Measurements from ENCODE around the gene FHIT.

DNA sequence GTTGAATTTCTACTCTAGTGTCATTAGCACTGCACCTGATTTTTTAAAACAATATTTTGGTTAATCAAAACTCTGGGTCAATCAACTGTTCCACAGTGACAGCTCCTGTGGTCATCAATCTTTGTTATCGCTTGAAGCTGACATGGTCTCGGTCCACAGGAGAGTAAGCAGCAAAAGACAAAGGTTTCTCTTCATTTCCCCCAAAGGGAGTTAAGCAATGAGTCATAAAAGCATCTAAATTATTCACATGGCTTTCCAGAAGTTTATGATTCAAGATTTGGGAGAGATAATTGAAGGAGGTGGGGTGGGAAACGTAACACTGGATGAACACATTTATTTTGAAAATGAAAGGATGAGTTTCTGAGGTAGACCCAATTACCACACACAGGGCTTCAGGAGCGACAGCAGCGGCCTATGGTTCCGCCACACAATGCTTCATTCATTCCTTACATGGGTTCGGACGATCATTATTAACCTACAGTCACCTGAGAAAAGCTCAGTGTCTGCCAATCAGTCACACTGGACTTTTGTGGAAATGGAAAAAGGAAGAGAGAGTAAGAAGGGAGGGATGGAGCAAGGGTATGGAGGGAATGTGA is 505.1 kb downstream of the FHIT start:
- TF ChIP-seq, protein P1, sequence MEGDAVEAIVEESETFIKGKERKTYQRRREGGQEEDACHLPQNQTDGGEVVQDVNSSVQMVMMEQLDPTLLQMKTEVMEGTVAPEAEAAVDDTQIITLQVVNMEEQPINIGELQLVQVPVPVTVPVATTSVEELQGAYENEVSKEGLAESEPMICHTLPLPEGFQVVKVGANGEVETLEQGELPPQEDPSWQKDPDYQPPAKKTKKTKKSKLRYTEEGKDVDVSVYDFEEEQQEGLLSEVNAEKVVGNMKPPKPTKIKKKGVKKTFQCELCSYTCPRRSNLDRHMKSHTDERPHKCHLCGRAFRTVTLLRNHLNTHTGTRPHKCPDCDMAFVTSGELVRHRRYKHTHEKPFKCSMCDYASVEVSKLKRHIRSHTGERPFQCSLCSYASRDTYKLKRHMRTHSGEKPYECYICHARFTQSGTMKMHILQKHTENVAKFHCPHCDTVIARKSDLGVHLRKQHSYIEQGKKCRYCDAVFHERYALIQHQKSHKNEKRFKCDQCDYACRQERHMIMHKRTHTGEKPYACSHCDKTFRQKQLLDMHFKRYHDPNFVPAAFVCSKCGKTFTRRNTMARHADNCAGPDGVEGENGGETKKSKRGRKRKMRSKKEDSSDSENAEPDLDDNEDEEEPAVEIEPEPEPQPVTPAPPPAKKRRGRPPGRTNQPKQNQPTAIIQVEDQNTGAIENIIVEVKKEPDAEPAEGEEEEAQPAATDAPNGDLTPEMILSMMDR (IDR thresholded peaks at IDR 0.05; ENCODE audit: insufficient read depth, low read length, poor library complexity, severe bottlenecking) = no peak
- TF ChIP-seq EZH2phosphoT487 (conservative IDR thresholded peaks at IDR 0.05; ENCODE audit: low read length) = no peak
